ENCODE data around the gene ARL6IP6.

DNA sequence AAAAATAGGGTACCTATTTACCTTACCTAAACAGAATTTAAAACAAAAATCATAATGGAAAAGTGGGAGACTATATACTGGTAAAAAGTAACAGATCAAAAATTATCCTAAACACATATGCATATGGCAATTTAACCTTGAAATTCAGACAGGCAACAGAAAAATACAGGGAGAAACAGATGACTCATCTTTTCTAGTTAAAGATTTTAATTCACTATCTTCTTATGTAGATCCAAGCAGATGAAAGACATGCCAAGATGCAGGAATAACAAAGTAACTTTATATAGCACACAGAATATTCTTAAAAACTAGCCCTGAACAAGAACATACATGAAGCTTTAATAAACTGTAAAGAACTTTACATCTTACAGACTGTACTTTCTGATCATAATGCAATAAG is 32.1 kb upstream of the ARL6IP6 start:
- TF ChIP-seq, protein P1, sequence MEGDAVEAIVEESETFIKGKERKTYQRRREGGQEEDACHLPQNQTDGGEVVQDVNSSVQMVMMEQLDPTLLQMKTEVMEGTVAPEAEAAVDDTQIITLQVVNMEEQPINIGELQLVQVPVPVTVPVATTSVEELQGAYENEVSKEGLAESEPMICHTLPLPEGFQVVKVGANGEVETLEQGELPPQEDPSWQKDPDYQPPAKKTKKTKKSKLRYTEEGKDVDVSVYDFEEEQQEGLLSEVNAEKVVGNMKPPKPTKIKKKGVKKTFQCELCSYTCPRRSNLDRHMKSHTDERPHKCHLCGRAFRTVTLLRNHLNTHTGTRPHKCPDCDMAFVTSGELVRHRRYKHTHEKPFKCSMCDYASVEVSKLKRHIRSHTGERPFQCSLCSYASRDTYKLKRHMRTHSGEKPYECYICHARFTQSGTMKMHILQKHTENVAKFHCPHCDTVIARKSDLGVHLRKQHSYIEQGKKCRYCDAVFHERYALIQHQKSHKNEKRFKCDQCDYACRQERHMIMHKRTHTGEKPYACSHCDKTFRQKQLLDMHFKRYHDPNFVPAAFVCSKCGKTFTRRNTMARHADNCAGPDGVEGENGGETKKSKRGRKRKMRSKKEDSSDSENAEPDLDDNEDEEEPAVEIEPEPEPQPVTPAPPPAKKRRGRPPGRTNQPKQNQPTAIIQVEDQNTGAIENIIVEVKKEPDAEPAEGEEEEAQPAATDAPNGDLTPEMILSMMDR (IDR thresholded peaks at IDR 0.05): no peak
- TF ChIP-seq, protein P2, sequence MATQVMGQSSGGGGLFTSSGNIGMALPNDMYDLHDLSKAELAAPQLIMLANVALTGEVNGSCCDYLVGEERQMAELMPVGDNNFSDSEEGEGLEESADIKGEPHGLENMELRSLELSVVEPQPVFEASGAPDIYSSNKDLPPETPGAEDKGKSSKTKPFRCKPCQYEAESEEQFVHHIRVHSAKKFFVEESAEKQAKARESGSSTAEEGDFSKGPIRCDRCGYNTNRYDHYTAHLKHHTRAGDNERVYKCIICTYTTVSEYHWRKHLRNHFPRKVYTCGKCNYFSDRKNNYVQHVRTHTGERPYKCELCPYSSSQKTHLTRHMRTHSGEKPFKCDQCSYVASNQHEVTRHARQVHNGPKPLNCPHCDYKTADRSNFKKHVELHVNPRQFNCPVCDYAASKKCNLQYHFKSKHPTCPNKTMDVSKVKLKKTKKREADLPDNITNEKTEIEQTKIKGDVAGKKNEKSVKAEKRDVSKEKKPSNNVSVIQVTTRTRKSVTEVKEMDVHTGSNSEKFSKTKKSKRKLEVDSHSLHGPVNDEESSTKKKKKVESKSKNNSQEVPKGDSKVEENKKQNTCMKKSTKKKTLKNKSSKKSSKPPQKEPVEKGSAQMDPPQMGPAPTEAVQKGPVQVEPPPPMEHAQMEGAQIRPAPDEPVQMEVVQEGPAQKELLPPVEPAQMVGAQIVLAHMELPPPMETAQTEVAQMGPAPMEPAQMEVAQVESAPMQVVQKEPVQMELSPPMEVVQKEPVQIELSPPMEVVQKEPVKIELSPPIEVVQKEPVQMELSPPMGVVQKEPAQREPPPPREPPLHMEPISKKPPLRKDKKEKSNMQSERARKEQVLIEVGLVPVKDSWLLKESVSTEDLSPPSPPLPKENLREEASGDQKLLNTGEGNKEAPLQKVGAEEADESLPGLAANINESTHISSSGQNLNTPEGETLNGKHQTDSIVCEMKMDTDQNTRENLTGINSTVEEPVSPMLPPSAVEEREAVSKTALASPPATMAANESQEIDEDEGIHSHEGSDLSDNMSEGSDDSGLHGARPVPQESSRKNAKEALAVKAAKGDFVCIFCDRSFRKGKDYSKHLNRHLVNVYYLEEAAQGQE (IDR thresholded peaks at IDR 0.05; ENCODE audit: low read depth, low read length): no peak
- no peak for TF ChIP-seq RFX5 (IDR thresholded peaks at IDR 0.05; ENCODE audit: low read length)
- TF ChIP-seq JUND (IDR thresholded peaks at IDR 0.05): no peak
- TF ChIP-seq, protein P3, sequence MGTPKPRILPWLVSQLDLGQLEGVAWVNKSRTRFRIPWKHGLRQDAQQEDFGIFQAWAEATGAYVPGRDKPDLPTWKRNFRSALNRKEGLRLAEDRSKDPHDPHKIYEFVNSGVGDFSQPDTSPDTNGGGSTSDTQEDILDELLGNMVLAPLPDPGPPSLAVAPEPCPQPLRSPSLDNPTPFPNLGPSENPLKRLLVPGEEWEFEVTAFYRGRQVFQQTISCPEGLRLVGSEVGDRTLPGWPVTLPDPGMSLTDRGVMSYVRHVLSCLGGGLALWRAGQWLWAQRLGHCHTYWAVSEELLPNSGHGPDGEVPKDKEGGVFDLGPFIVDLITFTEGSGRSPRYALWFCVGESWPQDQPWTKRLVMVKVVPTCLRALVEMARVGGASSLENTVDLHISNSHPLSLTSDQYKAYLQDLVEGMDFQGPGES (IDR thresholded peaks at IDR 0.05; ENCODE audit: low read depth, low read length): no peak
- no peak for TF ChIP-seq SMC3 (IDR thresholded peaks at IDR 0.05; ENCODE audit: low read depth, low read length)
- TF ChIP-seq ELF1 (IDR thresholded peaks at IDR 0.05): no peak
- TF ChIP-seq, protein P4, sequence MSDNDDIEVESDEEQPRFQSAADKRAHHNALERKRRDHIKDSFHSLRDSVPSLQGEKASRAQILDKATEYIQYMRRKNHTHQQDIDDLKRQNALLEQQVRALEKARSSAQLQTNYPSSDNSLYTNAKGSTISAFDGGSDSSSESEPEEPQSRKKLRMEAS (IDR thresholded peaks at IDR 0.05; ENCODE audit: low read depth): no peak
